Activated CD8-positive, alpha-beta memory T cell treated with anti-CD3 and anti-CD28 coated beads, Interleukin-2, amount 10 ng/mL, durations not matched to agents 7 days and 5 days (primary cell): ENCODE measurements around the gene ZNF532. TPM values are rescaled to one million over a fixed set of nuclear protein-coding genes. Genes with fewer than 3 reads are reported as not detected.
"Not testable (repeated sequence)": the region's sequence is repeated elsewhere in the genome, so short reads cannot be mapped to it uniquely, and the experiment has no call there.

ENCODE experiments used
- ATAC-seq: fragments of 150-1000 bp; cut with Tn5 transposase; one replicate; pipeline ENCODE4 v1.10.0; 2021; ENCODE audit warnings: moderate library complexity
- CTCF ChIA-PET: fragments of 350-600 bp; sonication (Branson Sonifier 250); formaldehyde crosslinking; loops from one replicate; lab custom pipeline; 2021; ENCODE audit warnings: antibody characterized with exemption; lab: Charles Lee
- DNase-seq: peaks from one replicate; pipeline ENCODE4 v3.0.0-alpha.2; 2020
- H3K27ac Mint-ChIP-seq: one replicate; pipeline ENCODE4 v1.8.0; 2021; ENCODE audit warnings: mild to moderate bottlenecking, mixed read lengths
- H3K27me3 Mint-ChIP-seq: one replicate; pipeline ENCODE4 v1.8.0; 2021; ENCODE audit warnings: mixed read lengths
- H3K36me3 Mint-ChIP-seq: one replicate; pipeline ENCODE4 v1.8.0; 2021; ENCODE audit warnings: mild to moderate bottlenecking, mixed read lengths
- H3K4me1 Mint-ChIP-seq: one replicate; pipeline ENCODE4 v1.8.0; 2021; ENCODE audit warnings: mixed read lengths
- H3K4me3 Mint-ChIP-seq: one replicate; pipeline ENCODE4 v1.8.0; 2021; ENCODE audit warnings: mild to moderate bottlenecking, moderate library complexity, mixed read lengths
- H3K9me3 Mint-ChIP-seq: one replicate; pipeline ENCODE4 v1.8.0; 2022; ENCODE audit warnings: low read depth, mixed read lengths
- total RNA-seq, 2 experiments: library from RNA; stranded (reverse); gene quantifications; one replicate each; pipeline ENCODE4 v1.2.3, GENCODE V29; 2021

ZNF532 gene, protein sequence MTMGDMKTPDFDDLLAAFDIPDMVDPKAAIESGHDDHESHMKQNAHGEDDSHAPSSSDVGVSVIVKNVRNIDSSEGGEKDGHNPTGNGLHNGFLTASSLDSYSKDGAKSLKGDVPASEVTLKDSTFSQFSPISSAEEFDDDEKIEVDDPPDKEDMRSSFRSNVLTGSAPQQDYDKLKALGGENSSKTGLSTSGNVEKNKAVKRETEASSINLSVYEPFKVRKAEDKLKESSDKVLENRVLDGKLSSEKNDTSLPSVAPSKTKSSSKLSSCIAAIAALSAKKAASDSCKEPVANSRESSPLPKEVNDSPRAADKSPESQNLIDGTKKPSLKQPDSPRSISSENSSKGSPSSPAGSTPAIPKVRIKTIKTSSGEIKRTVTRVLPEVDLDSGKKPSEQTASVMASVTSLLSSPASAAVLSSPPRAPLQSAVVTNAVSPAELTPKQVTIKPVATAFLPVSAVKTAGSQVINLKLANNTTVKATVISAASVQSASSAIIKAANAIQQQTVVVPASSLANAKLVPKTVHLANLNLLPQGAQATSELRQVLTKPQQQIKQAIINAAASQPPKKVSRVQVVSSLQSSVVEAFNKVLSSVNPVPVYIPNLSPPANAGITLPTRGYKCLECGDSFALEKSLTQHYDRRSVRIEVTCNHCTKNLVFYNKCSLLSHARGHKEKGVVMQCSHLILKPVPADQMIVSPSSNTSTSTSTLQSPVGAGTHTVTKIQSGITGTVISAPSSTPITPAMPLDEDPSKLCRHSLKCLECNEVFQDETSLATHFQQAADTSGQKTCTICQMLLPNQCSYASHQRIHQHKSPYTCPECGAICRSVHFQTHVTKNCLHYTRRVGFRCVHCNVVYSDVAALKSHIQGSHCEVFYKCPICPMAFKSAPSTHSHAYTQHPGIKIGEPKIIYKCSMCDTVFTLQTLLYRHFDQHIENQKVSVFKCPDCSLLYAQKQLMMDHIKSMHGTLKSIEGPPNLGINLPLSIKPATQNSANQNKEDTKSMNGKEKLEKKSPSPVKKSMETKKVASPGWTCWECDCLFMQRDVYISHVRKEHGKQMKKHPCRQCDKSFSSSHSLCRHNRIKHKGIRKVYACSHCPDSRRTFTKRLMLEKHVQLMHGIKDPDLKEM (N-terminal part only)
- total RNA-seq: 1 to 10 TPM; 2.4 to 3.5 TPM

DNA sequence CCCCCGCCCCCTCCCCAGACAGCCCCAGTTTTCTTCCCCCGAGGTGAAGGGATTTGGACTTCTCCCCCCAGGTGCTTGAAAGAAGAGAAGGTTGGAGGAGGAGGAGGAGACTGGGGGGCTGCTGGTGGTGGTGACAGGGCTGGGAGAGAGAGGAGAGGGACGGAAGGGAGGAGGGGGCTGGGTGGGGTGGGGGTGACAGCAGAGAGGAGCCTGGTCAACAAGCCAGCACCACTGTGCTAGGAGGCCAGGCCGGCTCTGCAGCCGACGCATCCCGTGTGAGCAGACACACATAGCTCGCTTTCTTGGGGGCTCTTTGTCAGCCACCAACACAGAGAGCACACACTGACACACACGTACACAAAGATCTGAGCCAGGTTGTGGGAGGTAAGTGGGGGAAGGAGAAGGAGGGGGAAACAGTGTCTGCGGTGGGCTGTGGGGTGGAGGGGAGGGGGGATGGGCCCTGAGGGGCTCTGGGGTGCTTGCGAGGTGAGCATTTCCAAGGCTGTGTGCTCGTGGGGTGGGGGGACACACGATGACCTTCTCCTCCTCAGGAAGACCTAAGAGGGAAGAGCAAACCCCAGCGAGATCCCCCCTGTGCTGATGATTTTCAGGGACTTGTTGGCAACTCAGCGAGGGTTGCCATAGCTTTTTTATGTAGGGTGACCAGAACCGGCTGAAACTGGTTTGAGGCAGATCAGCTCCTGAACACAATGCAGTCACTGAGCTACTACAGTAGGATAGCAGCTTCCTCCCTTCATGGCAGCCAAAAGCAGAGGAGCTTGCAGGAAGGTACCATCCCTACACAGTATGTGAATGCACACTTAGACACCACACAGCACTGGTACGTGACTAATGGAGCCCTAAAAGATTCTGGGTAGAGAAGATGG is at the start of gene ZNF532:
Gene ZNF532, plus strand, starts transcription at position 732 of the 887 bp plus-strand sequence. CDS start 53,411 bp downstream, outside the sequence.
- ATAC-seq (peak; percentile 48), DNase-seq (peak; percentile 43)
- peaks cover 4% of the 10 kb centered on the region for H3K4me1 Mint-ChIP-seq
- H3K27me3 Mint-ChIP-seq: peaks cover 65% of the 10 kb centered on the region
- H3K27ac Mint-ChIP-seq: no peak within 1 kb of the TSS
- H3K36me3 Mint-ChIP-seq: no peaks in the 10 kb centered on the region
- H3K9me3 Mint-ChIP-seq: no peaks in the 10 kb centered on the region
- H3K4me3 Mint-ChIP-seq: peak within 1 kb of the TSS; percentile 15
- CTCF ChIA-PET: no interaction called here

DNA sequence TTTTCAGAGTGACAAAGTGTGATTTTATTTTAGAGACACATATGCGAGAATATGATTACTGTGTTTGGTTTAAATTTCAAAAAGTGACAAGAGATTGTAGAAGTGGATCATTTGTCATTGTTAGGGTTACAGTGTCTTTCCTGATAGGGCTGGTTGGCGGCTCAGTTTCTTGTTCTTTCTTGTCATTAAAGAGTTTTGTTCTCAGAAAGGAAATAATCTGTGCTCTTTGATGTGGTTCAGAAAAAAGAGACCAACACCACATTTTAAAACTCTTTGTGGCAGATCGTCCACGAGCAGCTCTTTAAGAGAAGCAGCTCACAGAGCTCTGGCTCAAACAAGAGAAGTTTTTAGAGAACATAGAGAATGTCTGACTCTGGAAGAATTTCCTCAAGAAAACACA is 45.6 kb upstream of the ZNF532 start:
- H3K27me3 Mint-ChIP-seq: peaks cover 35% of the 10 kb centered on the region
- H3K4me3 Mint-ChIP-seq: no peak overlapping the region
- H3K4me1 Mint-ChIP-seq: peaks cover 6% of the 10 kb centered on the region
- CTCF ChIA-PET: interaction anchor here (1.2 kb wide), 1 partner anchor 18 kb away, joined by 4 read pairs; no protein-coding TSS in a partner anchor
- H3K9me3 Mint-ChIP-seq: no peaks in the 10 kb centered on the region
- no peak overlapping the region for H3K27ac Mint-ChIP-seq
- no peak for ATAC-seq
- no peak for DNase-seq
- no peaks in the 10 kb centered on the region for H3K36me3 Mint-ChIP-seq

DNA sequence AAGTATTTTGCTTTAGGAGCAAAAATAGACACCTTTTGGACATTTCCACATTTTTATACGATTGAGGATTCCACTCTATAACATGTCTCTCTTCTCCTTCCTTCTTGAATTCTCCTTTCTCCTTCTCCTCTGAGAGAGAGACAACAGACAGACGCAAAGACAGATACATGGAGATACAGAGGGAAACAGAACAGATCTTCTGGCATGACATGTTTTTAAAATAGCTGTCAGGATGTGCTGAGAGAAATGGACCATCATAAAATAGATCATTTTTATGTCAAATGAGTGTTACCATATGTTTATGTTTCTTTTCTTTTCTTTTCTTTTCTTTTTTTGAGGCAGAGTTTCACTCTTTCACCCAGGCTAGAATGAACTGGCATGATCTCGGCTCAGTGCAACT is 44.4 kb upstream of the ZNF532 start:
- no peak for ATAC-seq
- no peak for DNase-seq
- CTCF ChIA-PET: interaction anchor here (1.2 kb wide), 1 partner anchor 19 kb away, joined by 4 read pairs; no protein-coding TSS in a partner anchor
- Mint-ChIP-seq H3K27me3 (peaks cover 38% of the 10 kb centered on the region), H3K4me1 (peaks cover 6% of the 10 kb centered on the region), H3K36me3 (no peaks in the 10 kb centered on the region), H3K9me3 (no peaks in the 10 kb centered on the region), H3K4me3 (no peak overlapping the region), H3K27ac (no peak overlapping the region)

DNA sequence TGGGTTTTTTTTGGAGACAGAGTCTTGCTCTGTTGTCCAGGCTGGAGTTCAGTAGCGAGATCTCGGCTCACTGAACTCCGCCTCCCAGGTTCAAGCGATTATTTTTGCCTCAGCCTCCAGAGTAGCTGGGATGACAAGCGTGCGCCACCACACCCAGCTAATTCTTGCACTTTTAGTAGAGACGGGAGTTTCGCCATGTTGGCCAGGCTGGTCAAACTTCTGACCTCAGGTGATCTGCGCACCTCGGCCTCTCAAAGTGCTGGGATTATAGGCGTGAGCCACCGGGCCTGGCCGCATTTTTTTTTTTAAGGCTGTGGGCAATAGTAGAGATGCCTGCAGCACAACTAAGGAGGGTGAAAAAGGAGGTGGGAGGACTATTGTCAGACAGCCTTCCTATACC is 41.7 kb upstream of the ZNF532 start:
- DNase-seq (no peak), ATAC-seq (no peak)
- peaks cover 37% of the 10 kb centered on the region for H3K27me3 Mint-ChIP-seq
- H3K36me3 Mint-ChIP-seq: no peaks in the 10 kb centered on the region
- CTCF ChIA-PET: no interaction called here
- no peak overlapping the region for H3K27ac Mint-ChIP-seq
- peaks cover 4% of the 10 kb centered on the region for H3K9me3 Mint-ChIP-seq
- H3K4me3 Mint-ChIP-seq: no peak overlapping the region
- peaks cover 6% of the 10 kb centered on the region for H3K4me1 Mint-ChIP-seq

DNA sequence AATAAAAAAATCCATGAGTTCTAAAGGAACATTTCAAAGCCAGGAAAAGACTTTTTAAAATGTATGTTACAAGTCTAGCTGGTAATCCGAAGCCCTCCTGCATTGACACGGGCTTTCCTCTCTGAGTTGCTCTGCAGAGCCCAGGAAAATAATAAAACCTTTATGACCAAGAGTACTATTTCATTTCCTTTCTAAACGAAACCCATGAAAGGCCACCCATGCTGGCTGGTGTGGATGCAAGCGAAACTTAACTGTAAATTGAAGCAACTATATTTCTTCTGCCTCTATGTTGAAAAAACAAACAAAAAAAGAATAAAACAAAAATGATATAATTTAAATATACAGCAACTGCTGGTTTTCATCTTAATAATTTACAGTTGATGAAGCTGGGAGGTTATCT is 41.3 kb upstream of the ZNF532 start:
- CTCF ChIA-PET: interaction anchor here (0.7 kb wide), 1 partner anchor 1631 kb away, joined by 3 read pairs; no protein-coding TSS in a partner anchor
- Mint-ChIP-seq H3K4me3 (no peak overlapping the region), H3K27ac (no peak overlapping the region), H3K36me3 (no peaks in the 10 kb centered on the region), H3K4me1 (peaks cover 6% of the 10 kb centered on the region), H3K27me3 (peaks cover 37% of the 10 kb centered on the region), H3K9me3 (peaks cover 4% of the 10 kb centered on the region)
- DNase-seq (no peak), ATAC-seq (no peak)

DNA sequence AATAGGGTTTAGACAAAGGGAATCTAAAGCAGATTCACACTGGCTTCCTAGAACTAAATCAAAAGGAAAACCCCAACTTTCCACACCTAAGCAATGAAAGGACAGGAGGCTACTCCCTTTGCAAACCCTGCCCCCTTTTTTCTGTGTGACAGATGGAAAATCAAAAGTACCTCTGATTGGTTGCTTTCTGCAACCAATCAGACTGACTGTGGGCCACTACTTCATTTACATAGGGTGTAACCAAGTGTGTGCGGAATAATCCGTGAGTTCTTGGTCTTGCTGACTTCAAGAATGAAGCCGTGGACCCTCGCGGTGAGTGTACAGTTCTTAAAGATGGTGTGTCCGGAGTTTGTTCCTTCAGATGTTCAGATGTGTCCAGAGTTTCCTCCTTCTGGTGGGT is 37.8 kb upstream of the ZNF532 start:
- ATAC-seq, H3K9me3 Mint-ChIP-seq, CTCF ChIA-PET, H3K36me3 Mint-ChIP-seq, H3K4me3 Mint-ChIP-seq, H3K4me1 Mint-ChIP-seq, DNase-seq, H3K27ac Mint-ChIP-seq: not testable (repeated sequence)
- H3K27me3 Mint-ChIP-seq: peaks cover 22% of the 10 kb centered on the region

DNA sequence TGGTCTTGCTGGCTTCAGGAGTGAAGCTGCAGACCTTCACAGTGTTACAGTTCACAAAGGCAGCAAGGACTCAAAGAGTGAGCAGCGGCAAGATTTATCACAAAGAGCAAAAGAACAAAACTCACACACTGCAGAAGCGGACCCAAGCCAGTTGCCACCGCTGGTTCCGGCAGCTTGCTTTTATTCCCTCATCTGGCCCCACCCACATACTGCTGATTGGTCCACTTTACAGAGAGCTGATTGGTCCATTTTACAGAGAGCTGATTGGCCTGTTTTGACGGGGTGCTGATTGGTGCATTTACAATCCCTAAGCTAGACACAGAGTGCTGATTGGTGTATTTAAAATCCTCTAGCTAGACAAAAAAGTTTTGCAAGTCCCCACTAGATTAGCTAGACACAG is 37.2 kb upstream of the ZNF532 start:
- DNase-seq: no peak
- no peak for ATAC-seq
- CTCF ChIA-PET: no interaction called here
- no peak overlapping the region for H3K27ac Mint-ChIP-seq
- H3K27me3 Mint-ChIP-seq: peaks cover 22% of the 10 kb centered on the region
- no peaks in the 10 kb centered on the region for H3K36me3 Mint-ChIP-seq
- no peaks in the 10 kb centered on the region for H3K4me1 Mint-ChIP-seq
- H3K4me3 Mint-ChIP-seq: no peak overlapping the region
- H3K9me3 Mint-ChIP-seq: peaks cover 4% of the 10 kb centered on the region

DNA sequence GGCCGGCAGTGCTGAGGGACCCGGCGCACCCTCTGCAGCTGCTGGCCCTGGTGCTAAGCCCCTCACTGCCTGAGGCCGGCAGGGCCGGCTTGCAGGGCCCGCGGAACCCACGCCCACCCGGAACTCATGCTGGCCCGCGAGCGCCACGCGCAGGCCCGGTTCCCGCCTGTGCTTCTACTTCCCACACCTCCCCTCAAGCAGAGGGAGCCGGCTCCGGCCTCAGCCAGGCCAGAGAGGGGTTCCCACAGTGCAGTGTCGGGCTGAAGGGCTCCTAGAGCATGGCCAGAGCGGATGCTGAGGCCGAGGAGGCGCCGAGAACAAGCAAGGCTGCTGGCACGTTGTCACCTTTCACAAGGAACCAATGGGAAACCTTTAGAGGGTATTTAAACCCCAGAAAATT is 36.8 kb upstream of the ZNF532 start:
- H3K27me3 Mint-ChIP-seq: peaks cover 19% of the 10 kb centered on the region
- no peak for DNase-seq
- ATAC-seq: no peak
- CTCF ChIA-PET: no interaction called here
- no peak overlapping the region for H3K27ac Mint-ChIP-seq
- H3K4me3 Mint-ChIP-seq: no peak overlapping the region
- peaks cover 4% of the 10 kb centered on the region for H3K9me3 Mint-ChIP-seq
- no peaks in the 10 kb centered on the region for H3K4me1 Mint-ChIP-seq
- H3K36me3 Mint-ChIP-seq: no peaks in the 10 kb centered on the region

DNA sequence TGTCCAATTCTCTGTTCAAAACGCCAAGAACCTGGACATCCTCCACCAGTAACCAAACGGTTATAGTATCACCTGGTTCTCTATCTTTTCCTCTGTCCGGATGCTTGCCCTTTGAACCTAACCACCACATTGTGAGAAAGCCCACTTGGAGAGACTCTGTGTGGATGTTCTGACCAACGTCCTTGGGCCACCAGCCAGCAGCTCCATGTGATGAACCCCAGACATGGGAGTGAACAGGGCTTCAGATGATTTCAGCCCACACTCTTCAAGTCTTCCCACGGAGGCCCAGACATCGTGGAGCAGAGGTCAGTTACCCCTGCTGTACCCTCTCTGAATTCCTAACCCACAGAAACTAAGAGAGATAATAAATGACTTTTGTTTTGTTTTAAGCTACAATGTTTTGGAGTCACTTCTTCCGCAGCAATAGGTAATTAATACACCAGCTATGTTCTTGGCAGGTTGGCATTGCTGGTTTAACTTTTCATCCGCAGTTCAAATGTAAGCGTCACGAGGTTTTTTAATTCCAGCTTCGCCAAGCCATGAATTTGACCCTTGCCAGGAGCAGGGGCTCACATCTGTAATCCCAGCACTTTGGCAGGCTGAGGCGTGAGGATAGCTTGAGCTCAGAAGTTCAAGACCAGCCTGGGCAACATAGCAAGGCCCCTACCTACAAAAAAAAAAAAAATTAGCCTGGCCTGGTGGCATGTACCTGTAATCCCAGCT is 36.1 kb upstream of the ZNF532 start:
- Mint-ChIP-seq H3K36me3 (no peaks in the 10 kb centered on the region), H3K4me1 (no peaks in the 10 kb centered on the region), H3K27ac (no peak overlapping the region), H3K4me3 (no peak overlapping the region), H3K9me3 (peaks cover 4% of the 10 kb centered on the region), H3K27me3 (peaks cover 17% of the 10 kb centered on the region)
- no peak for DNase-seq
- CTCF ChIA-PET: interaction anchor here (0.9 kb wide), 1 partner anchor 242 kb away, joined by 3 read pairs; no protein-coding TSS in a partner anchor
- ATAC-seq: no peak

DNA sequence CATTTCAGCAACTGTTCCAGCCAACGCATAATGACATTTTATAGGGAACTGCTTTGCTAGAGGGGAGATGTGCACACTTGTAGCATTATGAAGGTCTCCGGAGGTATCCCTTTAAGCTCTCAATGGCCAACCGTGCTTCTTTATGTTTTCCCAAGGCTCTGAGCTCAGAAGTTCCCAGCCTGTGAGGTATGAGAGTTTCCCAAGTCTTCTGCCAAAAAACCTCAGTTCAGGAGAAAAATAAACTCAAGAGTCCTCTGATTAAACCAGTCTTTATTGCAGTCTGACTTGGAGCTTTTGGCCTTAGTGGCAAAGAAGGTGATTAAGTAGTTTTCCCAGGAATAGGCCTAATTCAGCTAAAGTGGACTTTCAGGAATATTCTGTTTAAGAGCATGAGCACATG is 35.4 kb upstream of the ZNF532 start:
- CTCF ChIA-PET: interaction anchor here (0.9 kb wide), 1 partner anchor 241 kb away, joined by 3 read pairs; no protein-coding TSS in a partner anchor

DNA sequence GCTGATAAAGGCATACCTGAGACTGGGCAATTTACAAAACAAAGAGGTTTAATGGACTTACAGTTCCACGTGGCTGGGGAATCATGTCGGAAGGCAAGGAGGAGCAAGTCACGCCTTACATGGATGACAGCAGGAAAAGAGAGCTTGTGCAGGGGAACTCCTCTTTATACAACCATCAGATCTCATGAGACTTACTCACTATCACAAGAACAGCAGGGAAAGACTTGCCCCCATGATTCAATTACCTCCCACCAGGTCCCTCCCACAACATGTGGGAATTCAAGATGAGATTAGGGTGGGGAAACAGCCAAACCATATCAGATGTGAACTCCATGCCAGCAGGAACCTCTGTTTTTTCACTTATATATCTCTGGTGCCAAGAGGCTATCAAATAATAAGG is 34.8 kb upstream of the ZNF532 start:
- H3K4me3 Mint-ChIP-seq, CTCF ChIA-PET, H3K9me3 Mint-ChIP-seq, H3K27ac Mint-ChIP-seq, H3K4me1 Mint-ChIP-seq, H3K36me3 Mint-ChIP-seq, ATAC-seq, DNase-seq: not testable (repeated sequence)
- peaks cover 14% of the 10 kb centered on the region for H3K27me3 Mint-ChIP-seq

More for the DNA sequence above, 35.4 kb upstream of the ZNF532 start:
- ATAC-seq: no peak
- no peaks in the 10 kb centered on the region for H3K36me3 Mint-ChIP-seq
- H3K4me3 Mint-ChIP-seq: no peak overlapping the region
- no peaks in the 10 kb centered on the region for H3K4me1 Mint-ChIP-seq
- DNase-seq: no peak
- H3K27me3 Mint-ChIP-seq: peaks cover 17% of the 10 kb centered on the region
- H3K9me3 Mint-ChIP-seq: peaks cover 4% of the 10 kb centered on the region
- H3K27ac Mint-ChIP-seq: no peak overlapping the region

DNA sequence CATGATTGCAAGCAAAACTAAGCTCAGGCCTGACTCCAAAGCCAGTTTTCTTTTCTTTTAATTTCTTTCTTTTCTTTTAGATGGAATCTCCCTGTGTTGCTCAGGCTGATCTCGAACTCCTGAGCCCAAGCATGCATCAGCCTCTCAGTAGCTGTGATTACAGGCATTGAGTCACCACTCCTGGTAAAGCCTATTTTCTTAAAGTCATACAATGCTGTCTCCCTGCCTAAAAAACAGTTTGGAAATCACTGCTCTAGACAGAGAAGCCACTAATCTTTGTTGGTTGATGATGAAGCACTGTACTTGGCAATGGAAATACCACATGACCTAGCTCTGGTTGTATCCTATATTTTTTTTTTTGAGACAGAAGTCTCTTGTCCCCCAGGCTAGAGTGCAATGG is 33.1 kb upstream of the ZNF532 start:
- Mint-ChIP-seq H3K36me3 (no peaks in the 10 kb centered on the region), H3K27me3 (peaks cover 6% of the 10 kb centered on the region), H3K9me3 (peaks cover 4% of the 10 kb centered on the region), H3K27ac (no peak overlapping the region), H3K4me1 (no peaks in the 10 kb centered on the region), H3K4me3 (no peak overlapping the region)
- CTCF ChIA-PET: no interaction called here
- DNase-seq (no peak), ATAC-seq (no peak)
